Measurements from ENCODE around the gene ADAM12.

DNA sequence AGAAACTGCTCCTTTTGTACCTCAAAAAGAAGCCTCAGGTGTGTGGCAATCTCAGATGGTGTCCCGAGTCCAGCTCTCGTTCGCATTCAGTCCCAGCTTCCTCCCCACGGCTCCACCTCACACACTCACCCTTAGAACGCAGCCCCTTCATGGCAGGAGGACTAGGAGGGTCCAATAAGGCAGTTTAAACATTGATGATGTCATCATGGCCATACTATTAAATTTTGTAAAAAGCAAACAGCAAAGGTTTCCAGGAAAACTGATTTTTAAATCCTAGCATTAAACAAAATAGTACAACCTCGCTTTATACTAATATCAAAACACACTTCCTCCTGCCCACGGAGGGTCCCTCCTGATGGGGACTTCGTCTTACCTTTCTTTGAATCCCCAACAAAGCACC, 133.0 kb downstream of the ADAM12 start:
- TF ChIP-seq YY1 (IDR thresholded peaks at IDR 0.05; ENCODE audit: insufficient read depth, insufficient read length) (no peak), ZNF274 (IDR thresholded peaks at IDR 0.05; ENCODE audit: low read depth, low read length) (no peak), SUZ12 (IDR thresholded peaks at IDR 0.05; ENCODE audit: extremely low read depth, insufficient read depth, insufficient read length) (no peak)

Measured in NT2/D1 (cell line).